Upper lobe of right lung (tissue), 1 donor: ENCODE data around the gene CCDC180. TPM values are rescaled to one million over a fixed set of nuclear protein-coding genes. Genes with fewer than 3 reads are reported as not detected.
"Not testable (repeated sequence)": the region's sequence is repeated elsewhere in the genome, so short reads cannot be mapped to it uniquely, and the experiment has no call there.

ENCODE experiments used
- ATAC-seq: fragments of 200-7000 bp; cut with Tn5 transposase; one replicate; pipeline ENCODE4 v1.9.1; 2020; ENCODE audit warnings: mild to moderate bottlenecking, moderate library complexity
- DNase-seq: peaks from one replicate; pipeline ENCODE4 v3.0.0-alpha.2; 2020
- H3K27ac ChIP-seq: fragments of 200-600 bp; one replicate; pipeline ENCODE4 v1.8.0; 2022
- H3K27me3 ChIP-seq: fragments of 200-600 bp; one replicate; pipeline ENCODE4 v1.8.0; 2022; ENCODE audit warnings: mild to moderate bottlenecking
- H3K36me3 ChIP-seq: fragments of 200-600 bp; one replicate; pipeline ENCODE4 v1.8.0; 2022
- H3K4me1 ChIP-seq: fragments of 200-600 bp; one replicate; pipeline ENCODE4 v1.8.0; 2022
- H3K4me3 ChIP-seq: fragments of 200-600 bp; one replicate; pipeline ENCODE4 v1.8.0; 2022; ENCODE audit warnings: mild to moderate bottlenecking
- H3K9me3 ChIP-seq: fragments of 200-600 bp; one replicate; pipeline ENCODE4 v1.8.0; 2022
- intact Hi-C: fragments of 100-400 bp; cut with DNase I; formaldehyde crosslinking; loops from one replicate; pipeline ENCODE4 v1.11.0; 2022
- long read RNA-seq: library from polyadenylated mRNA; unstranded; transcript quantifications from one replicate; pipeline ENCODE4 v2.0.0, GENCODE V29; 2021
- total RNA-seq: library from RNA; stranded (reverse); fragmentation: NEBNext Ultra II Directional; extraction: Animal tissue kit (Norgen Biotek cat#: 25700); gene quantifications from one replicate; pipeline ENCODE4 v1.2.1, GENCODE V29; 2021
- TF ChIP-seq, protein P1 (sequence below): fragments of 200-600 bp; IDR thresholded peaks from one replicate; pipeline ENCODE4 v1.8.0; 2022; ENCODE audit warnings: antibody characterized with exemption
- donor health status: DM: no; HTN: yes; CAD: no; lungs with severe emphysema.

The CCDC180 gene
- total RNA-seq, result 4.0 TPM
- long read RNA-seq, partial matches to known transcripts, result 0 of 2 reads
- long read RNA-seq, other reads (novel, unspliced or antisense), result 2 of 2 reads

DNA sequence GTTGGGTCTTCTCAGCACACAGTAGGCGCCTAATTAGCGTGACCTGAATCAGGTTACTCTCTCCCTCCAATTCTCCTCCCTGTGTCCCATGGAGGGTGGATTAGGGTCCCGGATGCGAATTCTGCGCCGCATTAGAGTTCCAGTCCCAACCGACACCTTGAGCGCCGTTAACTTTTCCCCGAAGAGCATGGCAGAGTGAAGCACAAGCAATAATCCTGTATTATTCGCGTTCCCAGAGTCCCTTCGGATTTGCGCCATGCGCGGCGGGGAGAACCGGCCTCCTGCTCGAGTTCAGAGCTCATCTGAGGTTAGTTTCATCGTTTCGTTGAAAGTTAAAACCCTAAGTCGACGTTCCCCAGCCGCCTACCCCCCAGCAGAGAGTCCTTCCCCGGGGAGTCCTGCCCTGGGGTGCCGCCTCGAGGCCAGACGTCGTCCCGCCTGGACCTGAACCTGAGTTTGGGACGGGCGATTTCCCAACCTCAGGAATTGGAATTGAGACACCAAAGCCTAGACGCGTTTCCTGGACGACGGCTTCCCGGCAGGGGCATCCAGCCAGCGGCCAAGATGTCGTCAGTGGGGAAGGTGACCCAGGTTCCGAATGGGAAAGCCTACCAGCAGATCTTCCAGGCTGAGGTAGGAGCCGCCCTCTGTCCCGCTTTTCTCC, at the start of gene CCDC180:
TSS of gene CCDC180 (plus strand) at position 160 of the 664 bp plus-strand sequence. CDS start at position 565, 405 bp downstream.
- no peak within 1 kb of the TSS for H3K27ac ChIP-seq
- DNase-seq, result no peak

DNA sequence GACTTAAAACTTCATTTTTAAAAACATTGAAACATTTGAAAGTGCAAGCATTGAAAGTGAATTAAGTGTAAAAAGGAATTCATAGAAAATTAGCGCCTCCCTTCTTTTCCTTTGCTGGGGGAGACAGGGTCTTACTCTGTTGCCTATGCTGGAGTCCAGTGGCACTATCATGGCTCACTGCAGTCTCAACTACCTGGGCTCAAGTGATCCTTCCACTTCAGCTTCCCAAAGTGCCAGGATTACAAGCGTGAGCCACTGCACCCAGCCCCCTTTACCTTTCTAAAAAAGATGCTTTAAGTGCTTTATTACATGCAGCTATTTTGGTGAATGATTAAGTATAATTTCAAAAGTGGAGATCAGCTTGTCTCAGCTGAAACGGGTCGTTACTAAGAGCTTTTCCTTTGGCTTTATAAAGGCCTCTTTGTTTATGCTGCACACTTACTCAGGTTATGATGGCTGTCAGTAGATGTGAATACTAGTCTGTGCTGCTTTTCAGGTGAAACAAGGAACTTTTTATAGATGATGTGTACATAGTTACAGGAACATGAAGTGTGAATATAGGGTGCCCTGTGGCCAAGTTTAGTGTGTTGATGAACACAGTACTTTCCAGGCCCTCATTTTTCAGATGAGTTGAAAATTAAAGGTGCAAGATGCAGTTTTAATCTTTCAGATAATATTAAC, 47.5 kb upstream of the CCDC180 start:
- H3K9me3 ChIP-seq, intact Hi-C loops, H3K36me3 ChIP-seq, H3K27me3 ChIP-seq, H3K27ac ChIP-seq, ATAC-seq, DNase-seq, H3K4me3 ChIP-seq, H3K4me1 ChIP-seq: not testable (repeated sequence)

More for the DNA sequence above, at the start of gene CCDC180:
- Histone ChIP-seq H3K9me3 (no peaks in the 10 kb centered on the region), H3K4me1 (no peaks in the 10 kb centered on the region), H3K4me3 (no peak within 1 kb of the TSS), H3K36me3 (no peaks in the 10 kb centered on the region), H3K27me3 (no peaks in the 10 kb centered on the region)
- intact Hi-C loops, result no loop called here
- TF ChIP-seq, protein P1, sequence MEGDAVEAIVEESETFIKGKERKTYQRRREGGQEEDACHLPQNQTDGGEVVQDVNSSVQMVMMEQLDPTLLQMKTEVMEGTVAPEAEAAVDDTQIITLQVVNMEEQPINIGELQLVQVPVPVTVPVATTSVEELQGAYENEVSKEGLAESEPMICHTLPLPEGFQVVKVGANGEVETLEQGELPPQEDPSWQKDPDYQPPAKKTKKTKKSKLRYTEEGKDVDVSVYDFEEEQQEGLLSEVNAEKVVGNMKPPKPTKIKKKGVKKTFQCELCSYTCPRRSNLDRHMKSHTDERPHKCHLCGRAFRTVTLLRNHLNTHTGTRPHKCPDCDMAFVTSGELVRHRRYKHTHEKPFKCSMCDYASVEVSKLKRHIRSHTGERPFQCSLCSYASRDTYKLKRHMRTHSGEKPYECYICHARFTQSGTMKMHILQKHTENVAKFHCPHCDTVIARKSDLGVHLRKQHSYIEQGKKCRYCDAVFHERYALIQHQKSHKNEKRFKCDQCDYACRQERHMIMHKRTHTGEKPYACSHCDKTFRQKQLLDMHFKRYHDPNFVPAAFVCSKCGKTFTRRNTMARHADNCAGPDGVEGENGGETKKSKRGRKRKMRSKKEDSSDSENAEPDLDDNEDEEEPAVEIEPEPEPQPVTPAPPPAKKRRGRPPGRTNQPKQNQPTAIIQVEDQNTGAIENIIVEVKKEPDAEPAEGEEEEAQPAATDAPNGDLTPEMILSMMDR, result no peak
- ATAC-seq, result peak; percentile 18

DNA sequence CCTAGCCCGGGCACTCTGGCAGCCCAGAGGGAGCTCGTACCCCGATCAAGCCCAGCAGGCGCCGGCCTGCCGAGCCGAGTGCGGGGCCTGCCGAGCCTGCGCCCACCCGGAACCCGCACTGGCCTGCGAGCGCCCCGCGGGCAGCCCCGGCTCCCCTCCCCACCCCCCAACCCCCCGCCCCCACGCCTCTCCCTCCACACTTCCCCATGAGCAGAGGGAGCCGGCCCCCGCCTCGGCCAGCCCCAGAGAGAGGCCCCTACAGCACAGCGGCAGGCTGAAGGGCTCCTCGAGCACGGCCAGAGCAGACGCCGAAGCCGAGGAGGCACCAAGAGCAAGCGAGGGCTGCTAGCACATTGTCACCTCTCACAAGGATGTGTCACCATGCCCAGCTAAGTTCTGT, 36.2 kb upstream of the CCDC180 start:
- H3K36me3 ChIP-seq, result no peaks in the 10 kb centered on the region
- peak; percentile 34 for ATAC-seq
- intact Hi-C loops, result no loop called here
- H3K27me3 ChIP-seq, result no peaks in the 10 kb centered on the region
- H3K27ac ChIP-seq, result no peak overlapping the region
- no peaks in the 10 kb centered on the region for H3K4me1 ChIP-seq
- H3K9me3 ChIP-seq, result no peaks in the 10 kb centered on the region
- H3K4me3 ChIP-seq, result no peak overlapping the region
- TF ChIP-seq, protein P1, result no peak
- no peak for DNase-seq

DNA sequence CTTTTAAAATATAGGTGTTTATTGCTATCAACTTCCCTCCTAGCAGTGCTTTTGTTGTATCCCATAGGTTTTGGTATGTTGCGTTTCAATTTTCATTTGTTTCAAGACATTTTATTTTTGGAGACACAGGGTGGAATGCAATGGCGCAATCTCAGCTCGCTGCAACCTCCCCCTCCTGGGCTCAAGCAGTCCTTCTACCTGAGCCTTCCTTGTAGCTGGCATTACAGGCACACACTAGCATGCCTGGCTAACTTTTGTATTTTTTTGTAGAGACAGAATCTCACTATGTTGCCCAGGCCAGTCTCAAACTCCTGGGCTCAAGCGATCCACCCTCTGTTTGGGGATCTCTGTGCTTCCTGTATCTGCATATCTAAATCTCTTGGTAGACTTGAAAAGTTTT, 35.4 kb upstream of the CCDC180 start:
- no peak for DNase-seq
- Histone ChIP-seq H3K27me3 (no peaks in the 10 kb centered on the region), H3K4me3 (no peak overlapping the region), H3K4me1 (no peaks in the 10 kb centered on the region), H3K36me3 (peaks cover 4% of the 10 kb centered on the region), H3K27ac (no peak overlapping the region), H3K9me3 (no peaks in the 10 kb centered on the region)
- peak; percentile 71 for ATAC-seq
- intact Hi-C loops, result no loop called here
- TF ChIP-seq, protein P1, result no peak

DNA sequence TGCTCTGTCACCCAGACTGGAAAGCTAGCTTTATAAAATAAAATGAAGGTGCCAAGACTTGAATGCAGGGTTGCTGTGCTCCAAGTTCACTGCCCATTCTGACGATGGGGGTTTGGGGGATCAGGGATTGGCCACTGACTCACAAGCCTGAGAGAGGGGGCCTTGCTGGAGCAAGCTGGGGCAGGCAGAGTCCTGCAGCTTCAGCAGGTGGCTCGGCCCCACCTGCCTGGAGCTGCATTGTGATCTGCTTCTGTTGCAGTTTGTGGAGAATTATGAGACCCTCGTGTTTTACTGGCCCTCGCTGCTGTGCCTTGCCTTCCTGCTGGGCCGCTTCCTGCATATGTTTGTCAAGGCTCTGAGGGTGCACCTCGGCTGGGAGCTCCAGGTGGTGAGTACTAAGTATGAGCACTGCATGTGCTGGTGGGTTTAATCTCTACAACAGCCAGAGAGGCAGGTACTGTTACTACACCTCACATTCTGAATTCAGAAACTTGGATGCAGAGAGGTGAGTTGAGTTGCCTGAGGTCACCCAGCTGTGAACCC, 31.1 kb upstream of the CCDC180 start:
- DNase-seq, result no peak

More for the DNA sequence above, 31.1 kb upstream of the CCDC180 start:
- intact Hi-C loops, result no loop called here
- H3K4me3 ChIP-seq, result no peak overlapping the region
- H3K27me3 ChIP-seq, result no peaks in the 10 kb centered on the region
- H3K27ac ChIP-seq, result no peak overlapping the region
- no peaks in the 10 kb centered on the region for H3K4me1 ChIP-seq
- TF ChIP-seq, protein P1, result no peak
- ATAC-seq, result no peak
- peaks cover 42% of the 10 kb centered on the region for H3K36me3 ChIP-seq
- no peaks in the 10 kb centered on the region for H3K9me3 ChIP-seq
